GDM1 (cell line): ENCODE measurements around the gene DAPK1.

Experiments
- DNase-seq: peaks from one replicate; lab custom pipeline; 2025; lab: John Stamatoyannopoulos, UW

Gene DAPK1

DNA sequence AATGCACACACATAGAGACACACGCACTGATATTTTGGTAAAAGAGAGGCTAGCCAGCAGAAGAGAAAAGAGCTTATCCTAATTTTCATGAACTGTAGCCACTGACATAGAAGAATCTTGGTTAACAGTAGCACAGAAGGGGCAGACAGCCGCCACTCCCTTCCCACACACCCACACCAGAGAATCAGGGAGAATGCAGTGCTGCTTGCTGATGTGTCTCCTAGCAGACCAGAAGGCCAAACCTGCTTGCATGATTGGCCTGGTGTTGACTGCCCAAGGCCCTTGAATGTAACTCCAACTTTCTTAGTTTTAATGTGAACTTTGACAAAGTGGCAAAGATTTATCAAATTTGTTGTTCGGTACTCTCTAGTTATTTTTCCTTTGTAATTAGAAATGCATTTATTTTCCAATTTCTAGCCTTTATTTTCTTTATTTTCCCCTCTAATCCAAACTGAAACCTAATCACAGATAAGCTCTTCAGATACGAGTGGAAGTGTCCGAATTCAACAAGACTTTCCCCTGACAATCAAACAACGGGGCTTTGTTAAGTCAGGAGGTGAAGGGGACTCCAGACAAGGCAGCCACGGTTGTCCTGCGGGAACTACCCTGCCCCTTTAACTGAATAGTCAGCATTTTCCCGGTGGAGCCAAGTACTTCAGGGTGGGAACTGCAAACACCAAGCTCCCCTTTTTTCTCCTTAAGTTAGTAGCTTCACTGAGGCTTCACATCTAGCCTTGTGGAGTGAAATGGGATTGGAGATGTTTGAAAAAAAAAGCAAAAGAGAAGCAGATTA, 146.3 kb downstream of the DAPK1 start:
- no peak for DNase-seq

- no peak for DNase-seq
Observed at GRCh38 chr9:87644659-87645058, 147.0 kb downstream of the DAPK1 start.

- DNase-seq, result no peak
Observed at GRCh38 chr9:87646546-87646945, 148.9 kb downstream of the DAPK1 start.

DNA sequence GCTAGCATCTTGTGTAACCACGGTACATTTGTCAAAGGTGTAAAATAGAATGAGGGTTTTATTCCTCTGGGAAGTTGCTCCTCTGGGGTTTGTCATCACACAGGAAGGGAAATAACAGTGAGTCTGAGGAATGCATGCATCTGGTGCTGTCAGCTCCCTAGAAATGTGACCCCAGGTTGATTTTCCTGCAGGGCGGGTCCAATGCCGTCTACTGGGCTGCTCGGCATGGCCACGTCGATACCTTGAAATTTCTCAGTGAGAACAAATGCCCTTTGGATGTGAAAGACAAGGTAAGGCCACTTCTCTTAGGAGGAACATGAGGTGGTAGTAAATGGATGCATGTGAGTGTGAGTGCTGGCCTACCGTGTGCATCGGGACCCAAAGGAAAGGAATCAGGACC, 149.4 kb downstream of the DAPK1 start:
- DNase-seq, result no peak

DNA sequence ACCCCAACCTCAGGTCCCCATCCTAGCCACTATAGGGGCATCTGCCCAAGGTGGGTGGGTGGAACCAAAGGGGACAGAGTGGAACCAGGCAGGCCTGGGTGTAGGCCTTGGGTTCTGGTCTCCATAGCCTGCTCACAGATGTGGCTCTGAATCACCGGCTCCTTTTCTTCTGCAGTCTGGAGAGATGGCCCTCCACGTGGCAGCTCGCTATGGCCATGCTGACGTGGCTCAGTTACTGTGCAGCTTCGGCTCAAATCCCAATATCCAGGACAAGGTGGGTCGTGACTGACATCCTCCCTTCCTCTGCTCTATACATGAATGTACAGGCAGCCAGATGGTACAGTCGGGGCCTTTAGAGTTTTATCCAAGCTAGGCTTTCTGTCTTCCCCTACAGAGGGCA, 150.9 kb downstream of the DAPK1 start:
- DNase-seq, result no peak

GRCh38 chr9:87650611-87651295, 153.1 kb downstream of the DAPK1 start:
- DNase-seq, result no peak

DNA sequence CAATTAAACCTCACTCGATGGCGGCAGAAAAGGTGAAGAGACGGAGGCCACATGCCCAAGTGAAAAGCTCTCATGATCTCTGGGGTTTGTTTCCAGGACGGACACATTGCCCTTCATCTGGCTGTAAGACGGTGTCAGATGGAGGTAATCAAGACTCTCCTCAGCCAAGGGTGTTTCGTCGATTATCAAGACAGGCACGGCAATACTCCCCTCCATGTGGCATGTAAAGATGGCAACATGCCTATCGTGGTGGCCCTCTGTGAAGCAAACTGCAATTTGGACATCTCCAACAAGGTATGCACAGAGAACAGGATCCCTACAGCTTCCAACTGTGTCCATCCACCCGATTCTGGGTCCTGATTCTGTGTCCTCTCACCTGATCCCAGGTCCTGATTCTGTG, 153.8 kb downstream of the DAPK1 start:
- no peak for DNase-seq

DNA sequence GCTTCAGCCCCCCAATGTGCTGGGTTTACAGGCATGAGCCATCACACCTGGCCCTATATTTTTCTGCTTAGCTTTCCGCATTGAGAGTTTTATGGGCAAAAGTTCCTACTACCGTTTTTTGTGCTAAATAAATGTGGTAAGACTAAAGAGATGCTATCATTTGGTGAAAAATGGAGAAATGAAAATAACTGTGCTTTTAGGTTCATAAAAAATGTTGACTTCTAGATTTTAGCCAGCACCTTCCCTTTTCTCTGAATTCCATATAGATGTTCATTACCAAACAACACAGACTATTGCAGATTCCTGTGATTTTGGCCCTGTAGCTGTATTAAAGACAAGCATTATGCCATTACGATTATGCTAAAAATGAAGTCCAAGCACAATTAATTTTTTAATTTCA, 156.3 kb downstream of the DAPK1 start:
- DNase-seq, result no peak

GRCh38 chr9:87655731-87656130, 158.1 kb downstream of the DAPK1 start:
- no peak for DNase-seq

- no peak for DNase-seq
Observed at GRCh38 chr9:87656485-87656884, 158.8 kb downstream of the DAPK1 start.

DNA sequence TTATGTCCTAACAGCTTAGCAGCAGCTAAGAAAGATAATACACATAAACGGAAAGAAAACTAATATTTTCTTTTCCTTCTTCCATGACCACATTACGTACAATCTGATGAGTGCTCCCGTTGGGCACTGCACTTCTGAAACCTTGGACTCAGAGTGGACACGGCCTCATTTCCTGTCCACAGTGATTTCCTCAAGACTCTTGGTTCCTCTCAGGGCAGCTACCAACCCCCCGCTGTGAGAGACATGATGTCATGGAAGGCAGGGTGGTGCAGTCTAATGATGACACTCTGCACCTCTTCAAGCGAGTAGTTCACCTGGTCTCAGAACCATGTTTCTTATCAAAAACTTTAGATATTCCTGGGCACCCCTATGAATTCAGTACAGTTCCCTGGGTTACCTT, 159.5 kb downstream of the DAPK1 start:
- DNase-seq, result no peak

GRCh38 chr9:87657893-87658292, 160.2 kb downstream of the DAPK1 start:
- DNase-seq, result no peak

DNA sequence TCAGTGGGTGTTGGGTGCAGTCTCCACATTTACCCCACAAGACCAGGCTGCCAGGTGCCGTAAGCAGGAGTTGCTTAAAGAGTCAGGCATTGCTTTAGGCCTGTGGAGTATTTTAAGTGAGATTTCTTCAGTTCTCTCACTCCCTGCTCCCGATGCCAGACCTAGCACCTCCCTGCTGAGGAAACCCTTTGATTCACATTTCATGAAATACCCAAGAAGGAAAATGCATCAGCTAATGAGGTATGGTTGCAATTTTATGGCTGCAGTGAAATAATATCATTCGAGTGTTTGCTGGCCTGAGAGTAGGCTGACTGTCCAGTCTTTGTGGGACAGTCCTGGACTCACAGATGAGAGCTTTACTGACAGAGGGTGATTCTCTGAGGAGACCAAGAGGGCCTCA, 160.8 kb downstream of the DAPK1 start:
- DNase-seq, result no peak

DNA sequence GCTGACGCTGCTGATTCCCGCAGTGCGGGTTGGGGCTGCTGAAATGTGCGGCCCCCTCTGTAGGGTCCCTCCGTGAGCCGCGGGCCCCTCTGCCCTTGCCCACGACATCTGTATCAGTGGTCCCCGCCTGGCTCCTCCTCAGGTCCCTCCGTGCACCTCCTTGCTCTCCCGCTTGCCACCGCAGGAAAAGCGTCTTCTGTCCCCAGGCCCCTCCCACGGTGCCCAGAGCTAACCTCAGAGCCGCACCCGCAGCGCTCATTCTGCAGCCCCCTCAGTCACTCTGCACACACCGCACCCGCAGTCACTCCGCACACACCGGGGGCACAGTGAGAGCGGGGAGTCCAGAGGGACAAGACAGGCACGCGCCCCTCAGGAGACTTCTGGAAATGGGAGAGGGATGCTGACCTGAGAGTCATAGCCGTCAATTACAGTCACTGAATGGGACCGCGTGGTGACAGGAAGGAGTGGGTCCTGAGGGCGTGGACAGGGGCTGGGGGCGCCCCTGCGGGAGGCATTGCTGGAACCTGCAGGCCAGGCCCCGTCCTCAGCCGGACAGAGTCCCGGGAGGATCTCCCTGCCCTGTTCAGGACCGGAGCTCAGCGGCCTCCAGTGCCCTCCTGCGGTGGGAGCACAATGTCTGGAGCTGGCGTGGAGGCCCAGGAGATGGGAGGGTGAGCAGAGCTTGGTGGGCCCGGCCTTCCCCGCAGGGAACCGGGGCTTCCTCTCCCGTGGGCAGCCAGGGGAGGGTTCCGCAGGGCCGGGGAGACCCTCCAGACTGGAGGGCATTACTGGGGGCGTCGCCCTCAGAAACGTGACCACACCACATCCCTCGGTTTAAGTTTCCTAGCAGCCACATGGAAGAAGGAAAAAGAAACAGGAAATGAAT, 162.1 kb downstream of the DAPK1 start:
- DNase-seq, result no peak

DNA sequence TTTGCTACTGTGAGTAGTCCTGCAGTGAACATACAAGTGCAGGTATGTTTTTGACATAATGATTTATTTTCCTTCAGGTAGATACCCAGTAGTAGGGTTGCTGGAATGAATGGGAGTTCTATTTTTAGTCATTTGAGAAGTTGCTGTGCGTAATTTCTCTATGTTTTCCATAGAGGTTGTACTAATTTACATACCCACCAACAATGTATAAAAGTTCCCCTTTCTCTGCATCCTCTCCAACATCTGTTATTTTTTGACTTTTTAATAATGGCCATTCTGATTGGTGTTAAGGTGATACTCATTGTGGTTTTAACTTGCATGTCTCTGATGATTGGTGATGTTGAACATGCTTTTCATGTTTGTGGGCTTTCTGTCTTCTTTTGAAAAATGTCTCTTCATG, 163.6 kb downstream of the DAPK1 start:
- DNase-seq, result no peak

GRCh38 chr9:87662808-87663528, 165.3 kb downstream of the DAPK1 start:
- DNase-seq, result peak; percentile 36

DNA sequence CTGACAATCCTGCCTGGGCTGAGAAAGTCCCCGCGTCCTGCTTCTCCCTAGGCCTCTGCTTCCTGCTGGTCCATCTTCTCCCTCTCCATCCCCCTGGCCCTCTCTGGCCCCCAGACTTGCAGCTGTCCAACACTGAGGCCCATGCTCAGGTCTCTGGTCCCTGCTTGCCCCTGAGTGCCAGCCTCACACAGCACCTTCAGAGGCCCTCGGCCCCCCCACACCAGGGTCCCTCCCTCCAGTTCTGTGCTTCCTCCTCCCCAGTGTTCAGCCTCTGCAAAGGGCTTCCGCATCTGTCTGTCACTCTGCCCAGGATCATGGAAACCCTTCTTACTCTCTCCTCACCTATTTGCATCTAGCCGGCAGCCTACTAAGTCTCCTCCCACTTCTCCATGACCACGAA, 165.9 kb downstream of the DAPK1 start:
- DNase-seq, result no peak

GRCh38 chr9:87664153-87665060, 166.7 kb downstream of the DAPK1 start:
- DNase-seq, result no peak

- no peak for DNase-seq
Observed at GRCh38 chr9:87665505-87665904, 167.8 kb downstream of the DAPK1 start.

DNA sequence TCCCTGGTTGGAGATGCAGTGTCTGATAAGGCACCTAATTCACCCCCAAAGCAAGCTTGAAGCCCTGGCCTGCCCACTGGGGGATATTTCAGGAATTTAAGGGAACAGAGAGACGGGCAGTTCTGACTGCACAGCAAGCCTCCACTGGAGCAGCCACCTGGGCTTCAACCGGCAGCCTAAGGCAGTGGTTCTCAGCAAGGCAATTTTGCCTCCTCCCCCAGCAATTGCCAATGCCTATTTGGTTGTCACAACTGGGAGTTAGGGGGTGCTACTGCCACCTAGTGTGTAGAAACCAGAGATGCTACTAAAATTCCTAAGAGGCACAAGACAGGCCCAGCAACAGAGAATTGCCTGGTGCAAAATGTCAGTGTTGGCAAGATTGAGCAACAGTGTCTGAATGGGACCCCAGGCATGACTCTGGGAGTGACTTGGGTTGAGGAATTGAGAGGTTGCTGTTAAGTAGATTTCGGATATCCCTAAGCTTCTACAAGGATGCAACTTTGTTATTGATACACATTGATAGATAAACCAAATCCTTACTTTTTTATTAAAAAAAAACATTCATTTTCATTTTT, 169.6 kb downstream of the DAPK1 start:
- DNase-seq, result peak; percentile 6

DNA sequence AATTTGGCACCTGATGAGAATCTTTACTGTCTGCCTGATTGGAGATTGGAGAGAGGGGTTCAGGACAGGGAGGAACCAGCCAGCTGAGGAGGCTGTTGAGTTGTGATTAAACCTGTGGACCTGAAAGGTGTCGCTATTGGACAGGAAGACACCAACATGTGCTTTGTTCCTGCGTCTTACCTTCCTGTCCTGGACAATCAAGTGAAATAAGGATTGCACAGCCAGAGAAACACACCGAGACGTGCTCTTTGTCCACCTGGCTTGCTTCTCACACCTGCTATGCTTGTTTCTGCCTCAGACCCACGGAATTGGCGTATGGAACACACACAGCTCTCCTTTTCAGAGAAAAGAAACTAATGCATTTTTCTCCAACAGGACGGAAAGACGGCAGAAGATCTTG, 170.6 kb downstream of the DAPK1 start:
- DNase-seq, result no peak
